Inflammatory macrophage (primary cell): ENCODE measurements around the gene ERCC5.
A peak's percentile ranks its signal among the peaks of the same experiment; 100 is the strongest.

Experiments
- DNase-seq, 2 donors: peaks; one replicate each; pipeline ENCODE4 v3.0.0-alpha.2; 2020 to 2022

The ERCC5 gene

GRCh38 chr13:102845289-102845629, 573 bp upstream of the ERCC5 start:
- DNase-seq, result no peak

- DNase-seq, result peak; percentile 71 to 78
Observed at GRCh38 chr13:102846261-102847015, 606 bp downstream of the ERCC5 start.

GRCh38 chr13:102847272-102848234, 1.7 kb downstream of the ERCC5 start:
- DNase-seq, result peak; percentile 20 to 45

- no peak for DNase-seq
Observed at GRCh38 chr13:102848956-102849355, 3.1 kb downstream of the ERCC5 start.

- DNase-seq, result no peak
Observed at GRCh38 chr13:102852556-102852955, 6.7 kb downstream of the ERCC5 start.

- DNase-seq, result no peak
Observed at GRCh38 chr13:102854675-102855074, 8.8 kb downstream of the ERCC5 start.

GRCh38 chr13:102856557-102856956, 10.7 kb downstream of the ERCC5 start:
- DNase-seq, result no peak

GRCh38 chr13:102862624-102863210, 16.9 kb downstream of the ERCC5 start:
- no peak for DNase-seq

- no peak for DNase-seq
Observed at GRCh38 chr13:102863590-102863989, 17.8 kb downstream of the ERCC5 start.

GRCh38 chr13:102868366-102868936, 22.6 kb downstream of the ERCC5 start:
- DNase-seq, result no peak

- peak in 1 of 2 donors; percentile 34 for DNase-seq
Observed at GRCh38 chr13:102869948-102870676, 24.3 kb downstream of the ERCC5 start.

GRCh38 chr13:102870677-102871415, 25.0 kb downstream of the ERCC5 start:
- DNase-seq, result peak; percentile 38 to 48

- no peak for DNase-seq
Observed at GRCh38 chr13:102872131-102872530, 26.3 kb downstream of the ERCC5 start.

- DNase-seq, result no peak
Observed at GRCh38 chr13:102872531-102872930, 26.7 kb downstream of the ERCC5 start.

GRCh38 chr13:102873653-102874052, 27.8 kb downstream of the ERCC5 start:
- peak; percentile 32 to 58 for DNase-seq

- no peak for DNase-seq
Observed at GRCh38 chr13:102875256-102875655, 29.4 kb downstream of the ERCC5 start.

- DNase-seq, result peak in 1 of 2 donors; percentile 9
Observed at GRCh38 chr13:102877303-102877702, 31.5 kb downstream of the ERCC5 start.

- no peak for DNase-seq
Observed at GRCh38 chr13:102878481-102878880, 32.6 kb downstream of the ERCC5 start.

- no peak for DNase-seq
Observed at GRCh38 chr13:102879793-102880499, 34.1 kb downstream of the ERCC5 start.

GRCh38 chr13:102881819-102882686, 36.2 kb downstream of the ERCC5 start:
- DNase-seq, result no peak
